Neural cell (in vitro differentiated cells): ENCODE measurements around the gene NUF2. TPM values are rescaled to one million over a fixed set of nuclear protein-coding genes. Genes with fewer than 3 reads are reported as not detected.

Experiments
- H2AFZ ChIP-seq: fragments of 200-600, 300-800 bp; sonication (generic), shearing (Covaris generic); 2 replicates; pipeline ENCODE4 v1.6.0; 2014; ENCODE audit warnings: low read depth, mild to moderate bottlenecking, antibody characterized with exemption, low read length, moderate library complexity
- H3F3A ChIP-seq: fragments of 200-600 bp; shearing (Covaris generic); 2 replicates; pipeline ENCODE4 v1.6.1; 2016; ENCODE audit warnings: mild to moderate bottlenecking, moderate library complexity, mixed read lengths, antibody characterized with exemption, low read length; ENCODE audit not compliant: insufficient read depth, poor library complexity, severe bottlenecking
- H3K27ac ChIP-seq: fragments of 200-600, 300-800 bp; sonication (generic), shearing (Covaris generic); 2 replicates; pipeline ENCODE4 v1.5.1; 2014; ENCODE audit warnings: mild to moderate bottlenecking, low read length, moderate library complexity
- H3K27me3 ChIP-seq: fragments of 300-800, 200-600 bp; sonication (generic), shearing (Covaris generic); 2 replicates; pipeline ENCODE4 v1.6.0; 2014; ENCODE audit warnings: mild to moderate bottlenecking, low read depth, low read length, moderate library complexity; ENCODE audit not compliant: insufficient read depth
- H3K36me3 ChIP-seq: fragments of 300-800, 200-600 bp; sonication (generic), shearing (Covaris generic); 2 replicates; pipeline ENCODE4 v1.5.1; 2014; ENCODE audit warnings: mild to moderate bottlenecking, antibody characterized with exemption, low read length, moderate library complexity; ENCODE audit not compliant: insufficient read depth
- H3K4me2 ChIP-seq: fragments of 300-800, 200-600 bp; sonication (generic), shearing (Covaris generic); 2 replicates; pipeline ENCODE4 v1.6.0; 2014; ENCODE audit warnings: mild to moderate bottlenecking, low read length
- H3K4me3 ChIP-seq: fragments of 300-800, 200-600 bp; sonication (generic), shearing (Covaris generic); 2 replicates; pipeline ENCODE4 v1.5.1; 2014; ENCODE audit warnings: mild to moderate bottlenecking, low read length, moderate library complexity
- H3K79me2 ChIP-seq: fragments of 200-600 bp; shearing (Covaris generic); replicated peaks from 2 replicates; pipeline ENCODE4 v1.6.0; 2014; ENCODE audit warnings: mild to moderate bottlenecking, low read length, moderate library complexity; ENCODE audit not compliant: insufficient read depth
- H3K9ac ChIP-seq: fragments of 300-800, 200-600 bp; sonication (generic), shearing (Covaris generic); 2 replicates; pipeline ENCODE4 v1.6.1; 2016; ENCODE audit warnings: mild to moderate bottlenecking, low read length, mixed read lengths
- H3K9me2 ChIP-seq: fragments of 200-600 bp; shearing (Covaris generic); 2 replicates; pipeline ENCODE4 v1.6.1; 2016; ENCODE audit warnings: mild to moderate bottlenecking, low read length, mixed read lengths; ENCODE audit not compliant: insufficient read depth
- H3K9me3 ChIP-seq: fragments of 200-600, 300-800 bp; sonication (generic), shearing (Covaris generic); 2 replicates; pipeline ENCODE4 v1.6.1; 2016; ENCODE audit warnings: mild to moderate bottlenecking, mixed run types, low read length, moderate library complexity, mixed read lengths
- H4K20me1 ChIP-seq: fragments of 200-600 bp; shearing (Covaris generic); 2 replicates; pipeline ENCODE4 v1.6.1; 2016; ENCODE audit warnings: mild to moderate bottlenecking, mixed run types; ENCODE audit not compliant: insufficient read depth
- CTCF ChIP-seq: fragments of 450-650 bp; IDR thresholded peaks from 2 replicates; pipeline ENCODE4 v1.5.1; 2014; ENCODE audit warnings: antibody characterized with exemption, mild to moderate bottlenecking, moderate library complexity; ENCODE audit not compliant: poor library complexity, severe bottlenecking
- EP300 ChIP-seq: fragments of 450-650 bp; conservative IDR thresholded peaks from 2 replicates; pipeline ENCODE4 v1.6.1; 2014; ENCODE audit warnings: antibody characterized with exemption, mild to moderate bottlenecking, moderate library complexity; ENCODE audit not compliant: poor library complexity, severe bottlenecking
- EZH2 ChIP-seq: fragments of 200-600, 300-800 bp; shearing (Covaris generic), sonication (generic); IDR thresholded peaks from 2 replicates; pipeline ENCODE4 v1.6.1; 2014; ENCODE audit warnings: antibody characterized with exemption, low read length, borderline replicate concordance, mild to moderate bottlenecking; ENCODE audit not compliant: insufficient read depth, poor library complexity, severe bottlenecking
- MXI1 ChIP-seq: fragments of 450-650 bp; conservative IDR thresholded peaks from 2 replicates; pipeline ENCODE4 v1.6.1; 2014; ENCODE audit warnings: antibody characterized with exemption, mild to moderate bottlenecking; ENCODE audit not compliant: poor library complexity, severe bottlenecking
- POLR2AphosphoS5 ChIP-seq: IDR thresholded peaks from 2 replicates; pipeline ENCODE4 v1.6.1; 2012
- RAD21 ChIP-seq: fragments of 450-650 bp; conservative IDR thresholded peaks from 2 replicates; pipeline ENCODE4 v1.6.1; 2014; ENCODE audit warnings: antibody characterized with exemption, mild to moderate bottlenecking, moderate library complexity
- REST ChIP-seq: IDR thresholded peaks from 2 replicates; pipeline ENCODE4 v1.6.1; 2012; ENCODE audit warnings: borderline replicate concordance
- SMC3 ChIP-seq: fragments of 450-650 bp; conservative IDR thresholded peaks from 2 replicates; pipeline ENCODE4 v1.6.1; 2014; ENCODE audit warnings: antibody characterized with exemption, mild to moderate bottlenecking, moderate library complexity; ENCODE audit not compliant: poor library complexity
- TAF1 ChIP-seq: IDR thresholded peaks from 2 replicates; pipeline ENCODE4 v1.6.1; 2012; ENCODE audit warnings: low read depth
- polyA plus RNA-seq: library from polyadenylated mRNA; depleted of rRNA; stranded (reverse); fragments of >200 nt; gene quantifications from 2 replicates; pipeline ENCODE4 v1.2.3, GENCODE V29; 2014

The NUF2 gene
- polyA plus RNA-seq, 1 donor from 2014 or later = 2.8 TPM

- TF ChIP-seq CTCF (no peak), SMC3 (no peak), REST (no peak), POLR2AphosphoS5 (no peak), RAD21 (no peak), EZH2 (no peak), MXI1 (no peak), TAF1 (no peak), EP300 (no peak)
Observed at GRCh38 chr1:163372576-163372975, 50.8 kb downstream of the NUF2 start.

GRCh38 chr1:163378554-163378953 is 56.8 kb downstream of the NUF2 start:
- H3K79me2 ChIP-seq = no peaks in the 10 kb centered on the region
- H2AFZ ChIP-seq = no peak overlapping the region
- TF ChIP-seq TAF1 (no peak), MXI1 (no peak), RAD21 (no peak), REST (no peak), EP300 (no peak), POLR2AphosphoS5 (no peak), EZH2 (no peak), SMC3 (no peak), CTCF (no peak)
- H3F3A ChIP-seq = no peaks in the 10 kb centered on the region
- H3K9me3 ChIP-seq = no peaks in the 10 kb centered on the region
- H3K4me3 ChIP-seq = no peak overlapping the region
- no peak overlapping the region for H3K9ac ChIP-seq
- H4K20me1 ChIP-seq = no peaks in the 10 kb centered on the region
- no peak overlapping the region for H3K4me2 ChIP-seq
- no peaks in the 10 kb centered on the region for H3K36me3 ChIP-seq
- H3K27me3 ChIP-seq = no peaks in the 10 kb centered on the region
- H3K27ac ChIP-seq = no peak overlapping the region
- no peaks in the 10 kb centered on the region for H3K9me2 ChIP-seq

More at GRCh38 chr1:163372576-163372975, 50.8 kb downstream of the NUF2 start:
- Histone ChIP-seq H3K9me3 (no peaks in the 10 kb centered on the region), H3K27ac (no peak overlapping the region), H3K9me2 (no peaks in the 10 kb centered on the region), H3F3A (no peaks in the 10 kb centered on the region), H3K4me3 (no peak overlapping the region), H2AFZ (no peak overlapping the region), H3K27me3 (no peaks in the 10 kb centered on the region), H3K36me3 (no peaks in the 10 kb centered on the region), H3K79me2 (no peaks in the 10 kb centered on the region), H3K4me2 (no peak overlapping the region), H4K20me1 (no peaks in the 10 kb centered on the region), H3K9ac (no peak overlapping the region)
